Gastrocnemius medialis (tissue), 4 donors: ENCODE results near the gene SYCE1.
"Not testable (repeated sequence)": the region's sequence is repeated elsewhere in the genome, so short reads cannot be mapped to it uniquely, and the experiment has no call there.

Source experiments
- POLR2A ChIP-seq, 2 donors: fragments of 450-650 bp; IDR thresholded peaks; one replicate each; pipeline ENCODE4 v1.6.1; 2017; ENCODE audit warnings: antibody characterized with exemption in 2 of 2, mild to moderate bottlenecking in 2 of 2, moderate library complexity in 2 of 2
- TF ChIP-seq, protein P1 (sequence below), 5 experiments: fragments of 450-650 bp in 3 of 5; fragments of 200-600 bp in 2 of 5; sonication (generic) in 2 of 5; IDR thresholded peaks in 4 of 5; conservative IDR thresholded peaks in 1 of 5; 1 replicate in 4 of 5; 2 replicates in 1 of 5; pipeline ENCODE4 v1.5.1; 2016 to 2019; ENCODE audit warnings: antibody characterized with exemption in 5 of 5, mild to moderate bottlenecking in 3 of 5, moderate library complexity in 3 of 5

- TF ChIP-seq, protein P1, sequence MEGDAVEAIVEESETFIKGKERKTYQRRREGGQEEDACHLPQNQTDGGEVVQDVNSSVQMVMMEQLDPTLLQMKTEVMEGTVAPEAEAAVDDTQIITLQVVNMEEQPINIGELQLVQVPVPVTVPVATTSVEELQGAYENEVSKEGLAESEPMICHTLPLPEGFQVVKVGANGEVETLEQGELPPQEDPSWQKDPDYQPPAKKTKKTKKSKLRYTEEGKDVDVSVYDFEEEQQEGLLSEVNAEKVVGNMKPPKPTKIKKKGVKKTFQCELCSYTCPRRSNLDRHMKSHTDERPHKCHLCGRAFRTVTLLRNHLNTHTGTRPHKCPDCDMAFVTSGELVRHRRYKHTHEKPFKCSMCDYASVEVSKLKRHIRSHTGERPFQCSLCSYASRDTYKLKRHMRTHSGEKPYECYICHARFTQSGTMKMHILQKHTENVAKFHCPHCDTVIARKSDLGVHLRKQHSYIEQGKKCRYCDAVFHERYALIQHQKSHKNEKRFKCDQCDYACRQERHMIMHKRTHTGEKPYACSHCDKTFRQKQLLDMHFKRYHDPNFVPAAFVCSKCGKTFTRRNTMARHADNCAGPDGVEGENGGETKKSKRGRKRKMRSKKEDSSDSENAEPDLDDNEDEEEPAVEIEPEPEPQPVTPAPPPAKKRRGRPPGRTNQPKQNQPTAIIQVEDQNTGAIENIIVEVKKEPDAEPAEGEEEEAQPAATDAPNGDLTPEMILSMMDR (IDR thresholded peaks at IDR 0.05 in 4 of 5, conservative IDR thresholded peaks at IDR 0.05 in 1 of 5) = not testable (repeated sequence)
- not testable (repeated sequence) for TF ChIP-seq POLR2A (IDR thresholded peaks at IDR 0.05)
Observed at GRCh38 chr10:133569801-133570200, 4.4 kb upstream of the SYCE1 start.
